Stimulated activated CD8-positive, alpha-beta memory T cell treated with anti-CD3 and anti-CD28 coated beads, Interleukin-2, amount 100 ng/mL, for 1 hour (primary cell): ENCODE data around the gene B3GNT5.

Experiments
- DNase-seq, 2 donors: peaks; one replicate each; pipeline ENCODE4 v3.0.0-alpha.2; 2020; ENCODE audit warnings: low read depth in 2 of 2

The B3GNT5 gene

GRCh38 chr3:183265834-183266417 lies 12.9 kb downstream of the B3GNT5 start:
- no peak for DNase-seq

- DNase-seq: no peak
Observed at GRCh38 chr3:183266454-183266853, 13.4 kb downstream of the B3GNT5 start.

DNA sequence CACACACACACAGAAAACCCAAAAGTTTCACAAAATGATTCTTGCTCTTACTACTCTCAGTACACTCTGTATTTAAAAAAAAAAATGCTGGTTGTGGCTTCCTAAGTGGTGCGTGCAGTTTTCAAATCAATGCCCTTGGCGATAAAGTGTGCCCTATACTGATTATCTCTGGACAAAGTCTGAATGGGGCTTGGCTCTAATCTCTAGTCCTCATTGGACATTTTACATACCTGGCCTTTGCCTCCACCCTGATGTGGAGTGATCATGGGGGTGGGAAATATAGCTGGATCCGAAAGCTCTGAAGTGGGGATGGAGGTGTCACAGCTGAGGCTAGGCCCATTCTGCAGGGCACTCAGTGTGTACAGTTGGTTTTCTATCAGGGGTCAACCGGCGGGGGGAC lies 14.1 kb downstream of the B3GNT5 start:
- DNase-seq: no peak

DNA sequence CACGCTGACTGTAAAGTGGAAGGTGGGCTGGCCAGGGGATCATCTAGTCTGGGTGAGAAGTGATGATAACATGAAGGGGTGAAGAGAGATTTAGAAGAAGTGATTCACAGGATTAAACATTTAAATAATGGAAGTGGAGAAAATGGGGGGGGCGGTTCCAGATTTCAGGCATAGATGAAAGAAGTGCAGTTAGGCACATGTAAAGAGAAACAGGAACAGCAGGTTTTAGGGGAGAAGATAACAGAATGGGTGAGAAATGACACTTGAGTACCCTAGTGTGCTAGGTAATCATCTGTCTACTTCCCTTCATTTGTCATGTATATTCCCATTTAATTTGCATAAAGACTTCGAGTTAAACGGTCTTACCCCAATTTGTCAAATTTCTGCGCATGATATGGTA lies 15.3 kb downstream of the B3GNT5 start:
- DNase-seq: no peak

- no peak for DNase-seq
Observed at GRCh38 chr3:183269345-183269744, 16.3 kb downstream of the B3GNT5 start.

DNA sequence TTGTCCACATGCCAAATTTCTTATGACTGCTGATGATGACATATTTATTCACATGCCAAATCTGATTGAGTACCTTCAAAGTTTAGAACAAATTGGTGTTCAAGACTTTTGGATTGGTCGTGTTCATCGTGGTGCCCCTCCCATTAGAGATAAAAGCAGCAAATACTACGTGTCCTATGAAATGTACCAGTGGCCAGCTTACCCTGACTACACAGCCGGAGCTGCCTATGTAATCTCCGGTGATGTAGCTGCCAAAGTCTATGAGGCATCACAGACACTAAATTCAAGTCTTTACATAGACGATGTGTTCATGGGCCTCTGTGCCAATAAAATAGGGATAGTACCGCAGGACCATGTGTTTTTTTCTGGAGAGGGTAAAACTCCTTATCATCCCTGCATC lies 17.3 kb downstream of the B3GNT5 start:
- DNase-seq: no peak

- no peak for DNase-seq
Observed at GRCh38 chr3:183272142-183272541, 19.1 kb downstream of the B3GNT5 start.

DNA sequence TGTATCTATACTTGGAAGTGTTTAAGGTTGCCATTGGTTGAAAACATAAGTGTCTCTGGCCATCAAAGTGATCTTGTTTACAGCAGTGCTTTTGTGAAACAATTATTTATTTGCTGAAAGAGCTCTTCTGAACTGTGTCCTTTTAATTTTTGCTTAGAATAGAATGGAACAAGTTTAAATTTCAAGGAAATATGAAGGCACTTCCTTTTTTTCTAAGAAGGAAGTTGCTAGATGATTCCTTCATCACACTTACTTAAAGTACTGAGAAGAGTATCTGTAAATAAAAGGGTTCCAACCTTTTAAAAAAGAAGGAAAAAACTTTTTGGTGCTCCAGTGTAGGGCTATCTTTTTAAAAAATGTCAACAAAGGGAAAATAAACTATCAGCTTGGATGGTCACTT lies 19.7 kb downstream of the B3GNT5 start:
- no peak for DNase-seq

DNA sequence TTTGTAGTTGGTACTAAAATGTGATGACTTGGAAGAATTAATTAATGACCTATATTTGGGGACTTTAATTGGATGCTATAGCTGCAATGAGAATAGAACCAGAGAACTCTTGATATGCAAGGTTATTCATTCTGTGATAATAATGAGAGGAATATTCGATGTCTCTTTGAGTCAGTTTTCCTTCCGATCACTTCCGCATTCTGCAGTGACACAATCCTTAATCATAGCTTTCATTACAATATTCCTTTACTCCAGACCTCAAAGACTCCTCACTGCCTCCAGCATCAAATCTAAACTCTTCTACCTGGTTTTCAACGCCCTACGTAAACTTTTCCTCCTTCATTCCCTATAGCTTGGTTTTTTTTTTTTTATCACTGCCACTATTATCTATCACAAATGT lies 21.6 kb downstream of the B3GNT5 start:
- no peak for DNase-seq

DNA sequence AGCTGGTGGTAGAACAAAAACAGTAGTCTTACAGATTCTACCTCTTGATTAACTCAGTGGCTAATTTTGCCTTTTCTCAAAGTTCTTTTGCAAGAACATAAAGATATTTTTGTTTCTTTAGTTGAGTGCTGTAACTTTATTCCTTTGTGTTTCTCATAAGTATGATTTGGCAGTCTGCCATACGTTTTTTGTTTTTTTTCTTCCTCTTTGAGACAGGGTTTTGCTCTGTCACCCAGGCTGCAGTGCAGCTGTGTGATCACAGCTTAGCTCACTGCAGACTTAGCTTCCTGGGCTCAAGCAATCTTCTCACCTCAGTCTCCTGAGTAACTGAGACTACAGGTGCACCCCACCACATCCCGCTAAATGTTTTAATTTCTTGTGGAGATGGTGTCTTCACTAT lies 22.4 kb downstream of the B3GNT5 start:
- DNase-seq: no peak

- no peak for DNase-seq
Observed at GRCh38 chr3:183275937-183276336, 22.9 kb downstream of the B3GNT5 start.

- no peak for DNase-seq
Observed at GRCh38 chr3:183277260-183277659, 24.2 kb downstream of the B3GNT5 start.

DNA sequence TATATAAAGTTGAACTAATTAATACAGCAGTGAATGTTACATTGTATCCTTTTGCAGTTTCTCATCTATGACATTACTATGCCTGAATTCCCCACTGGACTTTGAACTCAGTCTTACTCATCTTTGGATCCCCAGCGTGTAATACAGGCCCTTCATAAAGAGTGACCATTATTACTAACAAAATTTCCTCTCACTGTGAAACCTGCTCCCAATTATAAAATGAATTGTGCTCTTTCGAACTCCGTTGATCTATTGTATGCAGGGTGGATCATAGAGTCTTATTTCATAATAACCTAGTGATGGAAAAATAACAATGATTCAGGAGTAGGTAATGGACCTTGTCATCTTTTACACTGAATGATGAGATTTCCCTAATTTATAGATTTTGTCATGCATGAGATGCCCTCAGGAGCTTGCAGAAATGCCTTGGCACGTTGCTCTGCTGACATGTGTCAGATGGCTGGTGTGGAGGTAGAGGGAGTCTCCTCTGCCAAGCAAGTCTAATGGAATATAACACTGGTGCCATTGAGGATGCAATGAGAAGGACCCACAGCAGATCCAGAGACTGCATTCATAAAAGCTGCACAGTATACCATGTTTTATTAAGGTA lies 25.5 kb downstream of the B3GNT5 start:
- no peak for DNase-seq

GRCh38 chr3:183279371-183279770 lies 26.3 kb downstream of the B3GNT5 start:
- DNase-seq: no peak

GRCh38 chr3:183281126-183281797 lies 28.2 kb downstream of the B3GNT5 start:
- DNase-seq: no peak

DNA sequence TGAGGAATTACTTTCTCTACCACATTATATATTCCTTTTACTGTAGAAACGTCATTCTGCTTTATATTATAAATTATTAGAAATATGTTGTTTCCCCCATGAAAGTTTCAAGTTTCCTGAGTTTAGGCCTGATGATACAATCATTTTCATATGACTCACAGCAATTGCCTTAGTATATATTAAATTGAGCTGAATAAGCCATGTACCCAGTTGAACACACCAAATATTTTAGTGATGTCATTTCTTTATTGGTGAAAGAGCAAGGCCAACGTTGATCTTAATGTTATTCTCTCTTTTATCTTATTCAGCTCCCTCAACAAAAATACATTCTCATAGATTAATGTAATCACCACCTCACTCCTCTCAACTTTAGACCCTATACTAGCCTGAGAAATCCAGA lies 30.8 kb downstream of the B3GNT5 start:
- DNase-seq: no peak

DNA sequence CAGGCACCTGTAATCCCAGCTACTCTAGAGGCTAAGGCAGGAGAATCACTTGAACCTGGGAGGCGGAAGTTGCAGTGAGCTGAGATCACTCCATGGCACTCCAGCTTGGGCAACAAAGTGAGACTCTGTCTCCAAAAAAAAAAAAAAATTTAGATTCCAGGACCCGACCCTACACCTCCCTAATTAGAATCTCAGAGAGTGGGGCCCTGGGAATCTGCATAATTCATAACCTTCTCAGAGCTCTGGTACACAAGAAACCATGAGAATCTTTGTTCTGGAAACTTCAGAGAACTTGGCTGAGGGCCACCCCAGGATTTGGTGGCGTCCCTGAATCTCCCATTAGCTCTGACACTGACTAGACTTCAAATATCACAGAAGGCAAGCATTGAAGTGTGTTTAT lies 31.5 kb downstream of the B3GNT5 start:
- DNase-seq: no peak

GRCh38 chr3:183285318-183285717 lies 32.3 kb downstream of the B3GNT5 start:
- no peak for DNase-seq

- peak; percentile 85 for DNase-seq
Observed at GRCh38 chr3:183285828-183286457, 32.9 kb downstream of the B3GNT5 start.

- DNase-seq: no peak
Observed at GRCh38 chr3:183287301-183287971, 34.4 kb downstream of the B3GNT5 start.

- DNase-seq: no peak
Observed at GRCh38 chr3:183288117-183288516, 35.1 kb downstream of the B3GNT5 start.

DNA sequence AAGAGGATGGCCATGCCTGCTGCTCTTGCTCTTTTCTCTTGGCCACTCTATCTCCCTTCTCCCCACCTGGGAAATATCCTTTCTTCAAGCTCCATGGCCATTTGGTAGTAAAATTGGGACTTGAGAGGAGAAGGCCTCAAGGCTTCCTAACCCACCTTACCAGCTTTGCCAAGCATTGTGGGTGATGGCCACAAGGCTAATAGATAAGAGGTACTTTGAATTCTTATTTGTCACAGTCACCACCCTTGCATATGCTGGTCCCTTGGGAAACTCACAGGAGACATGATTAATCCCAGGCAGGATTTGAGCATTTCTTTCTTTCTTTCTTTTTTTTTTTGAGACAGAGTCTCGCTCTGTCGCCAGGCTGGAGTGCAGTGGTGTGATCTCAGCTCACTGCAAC lies 37.2 kb downstream of the B3GNT5 start:
- DNase-seq: no peak
